ENCODE measurements around the gene KRTCAP2.

DNA sequence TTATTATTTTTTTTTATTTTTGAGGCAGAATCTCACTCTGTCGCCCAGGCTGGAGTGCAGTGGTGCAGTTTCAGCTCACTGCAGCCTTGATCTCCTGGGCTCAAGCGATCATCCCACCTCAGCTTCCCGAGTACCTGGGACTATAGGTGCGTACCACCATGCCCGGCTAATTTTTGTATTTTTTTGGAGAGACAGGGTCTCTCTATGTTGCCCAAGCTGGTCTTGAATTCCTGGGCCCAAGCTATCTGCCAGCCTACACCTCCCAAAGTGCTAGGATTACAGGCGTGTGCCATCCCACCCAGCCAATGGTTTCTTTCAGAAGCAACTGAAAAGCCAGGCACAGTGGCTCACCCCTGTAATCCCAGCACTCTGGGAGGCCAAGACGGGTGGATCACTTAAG, 2.3 kb downstream of the KRTCAP2 start:
- TF ChIP-seq, protein P1, sequence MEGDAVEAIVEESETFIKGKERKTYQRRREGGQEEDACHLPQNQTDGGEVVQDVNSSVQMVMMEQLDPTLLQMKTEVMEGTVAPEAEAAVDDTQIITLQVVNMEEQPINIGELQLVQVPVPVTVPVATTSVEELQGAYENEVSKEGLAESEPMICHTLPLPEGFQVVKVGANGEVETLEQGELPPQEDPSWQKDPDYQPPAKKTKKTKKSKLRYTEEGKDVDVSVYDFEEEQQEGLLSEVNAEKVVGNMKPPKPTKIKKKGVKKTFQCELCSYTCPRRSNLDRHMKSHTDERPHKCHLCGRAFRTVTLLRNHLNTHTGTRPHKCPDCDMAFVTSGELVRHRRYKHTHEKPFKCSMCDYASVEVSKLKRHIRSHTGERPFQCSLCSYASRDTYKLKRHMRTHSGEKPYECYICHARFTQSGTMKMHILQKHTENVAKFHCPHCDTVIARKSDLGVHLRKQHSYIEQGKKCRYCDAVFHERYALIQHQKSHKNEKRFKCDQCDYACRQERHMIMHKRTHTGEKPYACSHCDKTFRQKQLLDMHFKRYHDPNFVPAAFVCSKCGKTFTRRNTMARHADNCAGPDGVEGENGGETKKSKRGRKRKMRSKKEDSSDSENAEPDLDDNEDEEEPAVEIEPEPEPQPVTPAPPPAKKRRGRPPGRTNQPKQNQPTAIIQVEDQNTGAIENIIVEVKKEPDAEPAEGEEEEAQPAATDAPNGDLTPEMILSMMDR (conservative IDR thresholded peaks at IDR 0.05) = no peak
- TF ChIP-seq ZFX (IDR thresholded peaks at IDR 0.05) = no peak

Measured in C4-2B (cell line).